ENCODE data around the gene TBX1.

DNA sequence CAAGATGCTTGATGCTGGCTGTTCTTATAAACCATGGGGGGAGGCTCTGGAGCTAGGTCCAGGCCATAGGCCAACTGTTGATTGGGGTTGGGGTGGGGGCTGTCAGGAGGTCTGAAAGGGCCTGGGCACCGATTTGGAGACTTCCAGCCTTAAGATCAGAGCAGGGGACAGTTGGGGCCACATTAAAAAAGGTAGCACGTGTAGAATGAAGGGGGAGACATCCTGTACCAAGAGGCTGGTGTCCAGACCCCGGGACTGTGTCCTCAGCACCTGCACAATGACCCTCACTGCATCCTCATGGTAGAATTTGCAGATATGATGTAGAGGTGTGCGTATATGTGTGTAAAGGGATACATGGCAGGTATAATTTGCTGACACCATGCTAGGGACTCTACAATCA is 12.4 kb upstream of the TBX1 start:
- TF ChIP-seq, protein P1, sequence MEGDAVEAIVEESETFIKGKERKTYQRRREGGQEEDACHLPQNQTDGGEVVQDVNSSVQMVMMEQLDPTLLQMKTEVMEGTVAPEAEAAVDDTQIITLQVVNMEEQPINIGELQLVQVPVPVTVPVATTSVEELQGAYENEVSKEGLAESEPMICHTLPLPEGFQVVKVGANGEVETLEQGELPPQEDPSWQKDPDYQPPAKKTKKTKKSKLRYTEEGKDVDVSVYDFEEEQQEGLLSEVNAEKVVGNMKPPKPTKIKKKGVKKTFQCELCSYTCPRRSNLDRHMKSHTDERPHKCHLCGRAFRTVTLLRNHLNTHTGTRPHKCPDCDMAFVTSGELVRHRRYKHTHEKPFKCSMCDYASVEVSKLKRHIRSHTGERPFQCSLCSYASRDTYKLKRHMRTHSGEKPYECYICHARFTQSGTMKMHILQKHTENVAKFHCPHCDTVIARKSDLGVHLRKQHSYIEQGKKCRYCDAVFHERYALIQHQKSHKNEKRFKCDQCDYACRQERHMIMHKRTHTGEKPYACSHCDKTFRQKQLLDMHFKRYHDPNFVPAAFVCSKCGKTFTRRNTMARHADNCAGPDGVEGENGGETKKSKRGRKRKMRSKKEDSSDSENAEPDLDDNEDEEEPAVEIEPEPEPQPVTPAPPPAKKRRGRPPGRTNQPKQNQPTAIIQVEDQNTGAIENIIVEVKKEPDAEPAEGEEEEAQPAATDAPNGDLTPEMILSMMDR (IDR thresholded peaks at IDR 0.05) = no peak
- TF ChIP-seq POLR2AphosphoS5 (IDR thresholded peaks at IDR 0.05) (no peak), POLR2A (IDR thresholded peaks at IDR 0.05; ENCODE audit: low read depth) (no peak)
